GM20431 (cell line): ENCODE data around the gene NAV3.

Experiments used
- in situ Hi-C: fragments of 300-500 bp; cut with MseI, MboI; formaldehyde crosslinking; loops from one replicate; pipeline ENCODE4 v1.15.0; 2020; ENCODE audit warnings: low sequenced_read_pairs; ENCODE audit not compliant: unreplicated experiment

NAV3 gene

GRCh38 chr12:77837876-77838291, 7.2 kb downstream of the NAV3 start:
- in situ Hi-C loops, result no loop called here

DNA sequence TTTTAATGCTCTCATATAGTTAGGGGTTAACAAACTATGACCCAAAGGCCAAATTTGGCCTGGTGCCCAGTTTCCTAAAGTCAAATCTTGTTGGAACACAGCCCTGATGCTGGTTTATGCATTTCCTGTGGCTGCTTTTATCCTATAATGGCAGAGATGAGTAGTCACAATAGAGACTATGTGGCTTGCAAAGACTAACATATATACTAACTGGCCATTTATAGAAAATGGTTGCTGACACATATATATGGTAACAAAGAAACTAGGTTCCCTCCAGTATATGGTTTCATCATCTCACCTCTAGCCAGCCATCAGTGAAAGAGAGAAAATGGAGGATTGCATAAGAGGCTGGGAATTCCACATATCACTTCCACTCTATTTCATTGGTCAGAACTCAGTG, 10.8 kb downstream of the NAV3 start:
- in situ Hi-C loops, result no loop called here

DNA sequence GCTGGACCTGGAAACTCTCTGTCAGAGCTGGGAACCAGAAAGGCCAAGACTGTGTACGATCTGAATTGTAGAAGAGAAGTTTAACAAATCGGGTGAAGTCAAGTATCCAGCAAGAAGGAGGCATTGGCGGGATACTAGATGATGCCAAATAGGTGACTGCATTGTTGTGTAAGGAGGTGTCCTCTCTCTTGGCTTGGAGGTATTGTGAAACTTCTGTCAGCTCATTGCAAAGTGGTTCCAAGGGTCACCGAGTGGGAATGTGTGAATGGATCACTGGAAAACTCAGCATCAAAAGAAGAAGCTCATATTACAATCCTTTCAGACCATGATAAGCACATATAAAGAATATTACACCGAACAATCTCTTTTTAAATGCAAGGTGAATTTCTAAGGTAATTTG, 11.7 kb downstream of the NAV3 start:
- in situ Hi-C loops, result no loop called here

DNA sequence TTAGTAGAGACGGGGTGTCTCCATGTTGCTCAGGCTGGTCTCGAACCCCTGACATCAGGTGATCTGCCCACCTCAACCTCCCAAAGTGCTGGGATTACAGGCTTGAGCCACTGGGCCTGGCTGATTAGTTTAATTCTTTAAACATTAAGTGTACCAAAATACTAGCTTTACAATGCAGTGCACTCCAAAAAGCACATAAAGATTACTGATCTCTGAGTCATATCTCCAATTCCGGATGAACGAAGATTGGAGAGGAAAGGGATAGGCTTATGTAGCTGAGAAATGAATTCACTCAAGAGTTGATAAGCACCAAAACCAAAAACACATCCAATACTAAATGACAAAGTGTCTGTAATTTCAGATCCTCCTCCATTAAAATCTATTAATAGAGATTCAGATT, 15.1 kb downstream of the NAV3 start:
- in situ Hi-C loops, result no loop called here

GRCh38 chr12:77847060-77847541, 16.4 kb downstream of the NAV3 start:
- in situ Hi-C loops, result no loop called here

GRCh38 chr12:77847680-77848431, 17.2 kb downstream of the NAV3 start:
- in situ Hi-C loops, result no loop called here

- in situ Hi-C loops, result no loop called here
Observed at GRCh38 chr12:77850129-77850528, 19.4 kb downstream of the NAV3 start.

- in situ Hi-C loops, result no loop called here
Observed at GRCh38 chr12:77850698-77851097, 20.0 kb downstream of the NAV3 start.

GRCh38 chr12:77855548-77855947, 24.9 kb downstream of the NAV3 start:
- in situ Hi-C loops, result no loop called here

DNA sequence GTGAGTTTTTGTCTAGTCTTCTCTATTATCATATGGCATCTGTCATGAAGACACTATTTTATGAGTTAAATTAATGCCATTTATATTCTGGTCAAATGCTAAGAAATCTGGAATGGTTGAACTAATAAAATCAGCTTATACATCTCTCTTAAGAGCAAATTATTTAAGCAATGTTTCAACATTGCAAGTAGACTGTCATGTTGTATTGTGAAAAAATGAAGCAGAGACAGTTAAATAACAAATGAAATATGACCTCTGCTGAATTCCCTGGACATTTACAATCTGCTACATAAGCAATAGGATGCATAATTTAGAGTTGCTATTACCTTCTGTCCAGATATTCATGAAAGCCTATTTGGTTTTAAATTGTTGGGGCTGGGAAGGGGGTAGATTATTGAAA, 30.6 kb downstream of the NAV3 start:
- in situ Hi-C loops, result no loop called here

DNA sequence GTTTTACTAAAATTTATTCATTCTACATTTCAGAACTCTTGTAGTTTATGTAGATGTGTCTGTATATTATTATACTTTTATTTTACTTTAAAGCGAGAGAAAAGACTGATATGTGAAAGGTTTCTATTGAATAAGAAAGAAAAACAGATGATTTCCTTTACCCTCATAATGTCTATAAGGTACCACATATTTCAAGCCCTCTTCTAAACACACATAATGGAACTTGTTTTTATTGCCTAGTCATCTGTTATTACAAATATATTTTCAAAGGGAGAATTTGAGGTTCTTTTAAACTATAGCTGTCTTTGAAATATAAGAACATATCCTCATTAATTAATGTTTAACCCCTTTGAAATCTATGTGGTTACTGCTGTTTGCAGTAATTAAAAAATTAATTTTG, 34.5 kb downstream of the NAV3 start:
- in situ Hi-C loops, result no loop called here

DNA sequence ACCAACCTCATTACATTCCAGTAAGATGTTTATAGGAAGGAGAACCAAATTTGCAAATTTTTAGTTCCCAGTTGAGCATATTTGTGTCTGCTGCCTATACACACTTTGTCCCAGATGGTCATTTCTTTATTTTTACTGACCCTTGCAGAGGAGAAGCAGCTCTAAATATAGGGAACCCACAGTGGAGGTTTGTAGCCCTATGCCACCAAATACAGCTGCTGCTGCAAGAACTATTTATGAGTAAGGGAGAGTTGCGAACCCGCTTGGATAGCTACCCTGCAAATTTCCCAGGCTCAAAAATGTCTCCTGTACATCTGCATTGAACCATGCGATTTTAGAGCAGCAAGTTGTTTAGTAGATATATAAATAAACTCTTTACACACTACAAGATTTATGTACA, 48.2 kb downstream of the NAV3 start:
- in situ Hi-C loops, result no loop called here

- in situ Hi-C loops, result no loop called here
Observed at GRCh38 chr12:77882709-77883108, 52.0 kb downstream of the NAV3 start.

DNA sequence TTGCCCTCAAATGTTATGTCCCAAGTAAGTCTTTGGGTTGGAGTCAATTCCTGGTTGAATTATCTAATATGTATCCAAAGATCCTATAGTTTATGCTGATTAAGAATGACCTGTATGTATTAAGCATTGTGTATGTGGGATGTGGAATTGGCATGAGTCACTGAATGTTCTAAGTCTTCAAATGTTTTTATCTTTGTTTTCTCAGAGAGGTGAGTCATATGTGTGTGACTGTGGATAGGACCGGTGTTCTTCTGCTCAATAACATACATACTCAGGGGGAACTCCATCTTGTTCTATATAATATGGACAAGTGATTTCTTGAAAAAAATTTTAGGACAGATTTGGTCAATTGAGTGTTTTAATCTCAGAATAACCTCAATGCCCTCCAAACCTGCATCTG, 57.9 kb downstream of the NAV3 start:
- in situ Hi-C loops, result no loop called here

DNA sequence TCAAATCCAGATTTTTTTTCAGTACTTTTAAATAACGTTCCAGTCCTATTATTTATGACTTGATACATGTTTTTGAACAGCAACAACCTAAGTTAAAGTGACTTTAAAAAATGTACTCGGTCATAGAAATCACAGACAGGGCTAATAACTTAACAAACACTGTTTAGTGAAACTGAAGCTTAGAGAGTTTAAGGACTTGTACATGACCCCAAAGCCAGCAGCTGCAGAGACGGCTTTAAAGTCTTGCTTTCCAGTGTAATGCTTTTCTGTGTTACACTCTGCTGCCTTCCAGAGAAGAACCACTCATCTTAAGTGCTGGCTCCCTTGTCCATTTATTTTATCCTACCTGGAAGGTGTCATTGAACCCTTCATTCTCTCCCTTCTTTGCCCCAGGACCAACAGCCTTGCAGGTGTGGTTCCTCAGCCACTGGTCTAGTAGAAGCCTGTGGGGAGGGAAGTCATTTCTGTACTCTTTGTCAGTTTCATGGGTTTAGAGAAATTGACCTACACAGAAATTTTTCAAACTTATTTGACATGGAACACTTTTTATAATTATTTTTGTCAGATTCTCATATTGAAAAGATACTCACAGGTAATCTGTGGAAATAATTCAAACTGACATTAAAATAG, 60.9 kb downstream of the NAV3 start:
- in situ Hi-C loops, result no loop called here

DNA sequence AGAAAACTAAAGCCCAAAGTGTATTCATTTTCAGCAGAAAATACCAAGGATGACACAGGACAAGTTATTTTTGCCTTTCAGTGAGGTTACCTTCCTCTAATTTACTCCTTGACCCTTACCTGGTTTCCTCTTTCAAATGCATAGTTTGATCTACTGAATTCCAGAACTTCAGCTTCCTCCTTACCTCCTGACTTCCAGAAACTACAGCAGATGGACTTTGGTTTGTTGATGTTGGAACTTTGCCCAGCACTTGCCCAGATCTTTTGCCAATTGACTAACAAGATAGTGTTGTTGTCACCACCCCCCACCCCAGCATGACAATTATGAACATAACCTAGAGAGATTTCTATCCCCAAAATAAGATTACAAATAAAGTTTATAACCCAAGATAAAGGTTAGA, 63.2 kb downstream of the NAV3 start:
- in situ Hi-C loops, result no loop called here

DNA sequence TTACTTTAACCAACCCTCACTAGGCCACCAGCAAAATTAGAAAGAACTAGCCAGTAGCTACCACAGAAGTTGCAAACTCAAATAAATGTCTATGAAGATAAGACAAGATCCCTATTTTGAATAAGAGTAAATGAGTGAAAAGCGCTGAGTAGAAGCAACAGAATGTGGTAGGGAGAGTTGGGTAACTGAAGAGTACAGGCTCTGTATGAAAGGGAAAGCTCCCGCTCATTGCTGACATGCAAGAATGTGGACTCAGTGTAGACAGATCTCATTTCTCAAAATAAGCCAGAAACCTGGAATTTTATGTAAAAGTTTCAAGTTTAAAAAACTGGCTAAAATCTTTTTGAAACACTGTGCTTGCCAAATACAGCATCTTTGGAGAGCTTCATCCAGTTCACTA, 63.9 kb downstream of the NAV3 start:
- in situ Hi-C loops, result no loop called here

GRCh38 chr12:77895699-77896098, 65.0 kb downstream of the NAV3 start:
- in situ Hi-C loops, result no loop called here

GRCh38 chr12:77907936-77908335, 77.2 kb downstream of the NAV3 start:
- in situ Hi-C loops, result no loop called here

DNA sequence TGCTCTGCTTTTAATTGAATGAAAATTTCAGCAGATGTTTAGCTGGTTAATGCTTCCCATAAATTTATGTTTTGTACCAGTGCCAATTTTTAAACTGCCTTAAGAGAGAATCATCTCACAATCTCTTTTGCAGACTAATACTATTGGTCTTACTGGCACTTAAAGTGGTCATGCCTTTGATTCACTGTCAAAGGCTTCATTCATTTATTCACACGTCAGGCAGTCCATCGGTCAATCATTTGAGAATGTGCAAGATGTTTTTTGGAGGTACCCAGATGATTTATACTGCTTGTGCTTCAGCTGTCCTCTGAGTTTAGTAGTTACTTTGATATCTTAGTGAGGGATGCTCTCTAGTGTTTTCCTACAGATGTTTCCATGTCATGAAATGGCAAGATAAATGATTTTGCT, 83.4 kb downstream of the NAV3 start:
- in situ Hi-C loops, result no loop called here

DNA sequence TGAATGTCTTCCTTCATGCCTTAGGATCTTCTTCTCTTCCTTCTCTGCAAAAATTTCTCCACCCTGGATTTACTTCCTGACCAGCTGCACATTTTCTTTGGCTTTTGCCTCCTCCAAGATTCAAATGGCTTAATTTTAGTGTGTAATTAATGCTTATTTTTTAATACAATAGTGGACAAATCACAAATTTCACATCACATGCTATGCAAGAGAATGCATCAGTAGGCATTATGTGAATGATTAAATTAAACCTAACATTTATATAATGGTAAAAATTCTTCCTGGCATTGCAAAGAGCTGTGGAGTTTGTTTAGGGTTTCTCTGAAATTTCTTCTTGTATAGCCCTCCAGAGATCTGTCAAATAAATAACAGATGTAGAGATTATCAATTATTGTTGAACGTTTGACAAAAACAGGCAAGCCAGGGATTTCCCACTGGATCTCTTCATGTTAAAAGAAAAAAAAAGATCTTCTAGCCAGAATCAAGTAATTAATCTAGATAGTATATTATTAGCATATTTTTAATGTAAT, 84.4 kb downstream of the NAV3 start:
- in situ Hi-C loops, result no loop called here

DNA sequence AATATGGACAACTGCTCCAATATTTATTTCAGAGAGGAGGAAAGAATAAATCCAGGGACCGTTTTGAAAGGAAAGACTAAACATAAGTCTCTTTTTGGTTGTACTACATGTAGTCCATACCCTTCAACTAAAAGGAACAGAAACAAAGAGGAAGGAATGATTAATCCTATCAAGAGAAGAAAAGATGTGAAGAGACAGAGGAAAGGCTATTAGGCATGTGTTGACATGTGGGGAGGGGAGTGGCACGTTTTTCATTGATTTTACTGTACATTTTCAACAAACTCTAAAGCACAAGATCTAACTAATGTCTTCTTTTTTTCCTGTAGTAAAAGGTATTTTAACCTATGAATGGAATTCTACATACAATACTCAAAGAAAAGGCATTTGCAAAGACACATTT, 85.6 kb downstream of the NAV3 start:
- in situ Hi-C loops, result no loop called here
